ENCODE measurements around the gene PAX2.

The PAX2 gene

DNA sequence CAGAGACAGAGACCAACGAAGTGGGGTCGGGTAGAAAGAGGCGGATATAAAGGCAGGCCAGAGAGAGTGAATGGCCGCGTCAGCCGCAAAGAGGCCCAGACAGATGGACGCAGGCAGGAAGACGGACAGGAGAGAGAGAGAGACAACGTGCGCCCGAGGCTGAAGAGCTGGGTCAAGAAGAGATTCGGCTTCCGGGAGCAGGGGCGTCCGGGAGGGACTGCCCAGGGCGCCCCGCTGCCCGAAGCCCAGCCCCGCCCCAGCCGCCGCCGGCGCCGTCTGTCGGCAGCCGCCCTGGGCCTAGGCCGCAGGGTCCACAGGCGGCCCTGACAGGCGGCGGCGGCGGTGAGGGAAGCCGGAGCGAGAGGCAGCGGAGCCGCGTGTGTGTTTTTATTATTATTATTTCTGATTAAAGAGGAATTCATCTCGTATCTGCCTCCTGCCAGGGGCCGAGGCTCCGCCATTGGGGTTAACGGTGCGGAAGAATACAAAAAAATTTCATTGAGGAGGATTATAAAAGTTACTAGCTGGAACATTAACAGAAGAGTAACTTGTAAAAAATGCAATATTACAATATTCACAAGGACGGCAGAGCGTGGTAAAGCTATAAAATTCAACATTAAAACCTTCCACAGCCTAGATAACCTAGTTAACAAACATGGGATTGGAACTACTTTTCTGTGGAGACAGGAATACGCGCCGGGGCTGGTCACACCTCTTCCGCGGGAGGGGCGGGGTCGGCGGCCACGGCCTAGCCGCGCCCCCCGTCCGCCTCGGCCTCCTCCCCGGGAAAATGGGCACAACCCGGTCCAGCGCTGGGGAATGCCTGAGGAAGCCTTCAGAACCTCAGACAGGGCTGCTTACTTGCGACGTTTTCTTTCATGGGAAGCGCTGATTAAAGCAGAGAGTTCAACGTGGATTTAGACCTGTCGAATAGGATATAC is 29.7 kb upstream of the PAX2 start:
- TF ChIP-seq GABPA (IDR thresholded peaks at IDR 0.05; ENCODE audit: low read depth) (no peak), CTCF (IDR thresholded peaks at IDR 0.05; ENCODE audit: insufficient read depth, low read length) (no peak), POLR2AphosphoS5 (IDR thresholded peaks at IDR 0.05; ENCODE audit: low read depth) (no peak), SPI1 (IDR thresholded peaks at IDR 0.05; ENCODE audit: borderline replicate concordance, low read depth) (no peak), REST (IDR thresholded peaks at IDR 0.05; ENCODE audit: insufficient replicate concordance, low read depth) (no peak)
- Histone ChIP-seq H3K4me3 (replicated peaks; ENCODE audit: insufficient read depth, low read length) (no peak overlapping the region), H3K27ac (replicated peaks) (no peak overlapping the region), H3K27me3 (ENCODE audit: insufficient read depth, poor library complexity, severe bottlenecking) (peaks cover 69% of the 10 kb centered on the region)
- no peak for DNase-seq (ENCODE audit: low read depth in 1 of 2, low spot score in 1 of 2)

DNA sequence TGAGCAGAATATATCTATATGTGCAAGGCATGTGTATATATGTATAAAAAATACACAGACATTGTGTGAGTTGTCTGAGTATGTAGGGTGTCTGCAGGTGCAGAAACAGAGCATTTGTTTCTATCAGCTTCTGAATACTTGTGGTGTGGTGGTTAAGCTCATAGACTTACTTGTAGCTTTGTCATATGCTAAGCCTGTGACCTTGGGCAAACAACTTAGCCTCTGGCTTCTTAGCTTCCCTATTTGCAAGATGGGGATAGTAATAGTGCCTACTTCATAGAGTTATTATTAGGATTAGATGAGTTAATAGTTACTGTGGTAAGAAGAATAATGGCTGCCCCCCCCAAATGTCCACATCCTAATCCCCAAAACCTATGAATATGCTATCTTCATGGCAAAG is 28.2 kb upstream of the PAX2 start:
- H3K27ac ChIP-seq (replicated peaks) = no peak overlapping the region
- H3K4me3 ChIP-seq (replicated peaks; ENCODE audit: insufficient read depth, low read length) = no peak overlapping the region
- TF ChIP-seq REST (IDR thresholded peaks at IDR 0.05; ENCODE audit: insufficient replicate concordance, low read depth) (no peak), POLR2AphosphoS5 (IDR thresholded peaks at IDR 0.05; ENCODE audit: low read depth) (no peak), CTCF (IDR thresholded peaks at IDR 0.05; ENCODE audit: insufficient read depth, low read length) (no peak), SPI1 (IDR thresholded peaks at IDR 0.05; ENCODE audit: borderline replicate concordance, low read depth) (no peak), GABPA (IDR thresholded peaks at IDR 0.05; ENCODE audit: low read depth) (no peak)
- DNase-seq (ENCODE audit: low read depth in 1 of 2, low spot score in 1 of 2) = no peak
- H3K27me3 ChIP-seq (ENCODE audit: insufficient read depth, poor library complexity, severe bottlenecking) = peaks cover 67% of the 10 kb centered on the region

DNA sequence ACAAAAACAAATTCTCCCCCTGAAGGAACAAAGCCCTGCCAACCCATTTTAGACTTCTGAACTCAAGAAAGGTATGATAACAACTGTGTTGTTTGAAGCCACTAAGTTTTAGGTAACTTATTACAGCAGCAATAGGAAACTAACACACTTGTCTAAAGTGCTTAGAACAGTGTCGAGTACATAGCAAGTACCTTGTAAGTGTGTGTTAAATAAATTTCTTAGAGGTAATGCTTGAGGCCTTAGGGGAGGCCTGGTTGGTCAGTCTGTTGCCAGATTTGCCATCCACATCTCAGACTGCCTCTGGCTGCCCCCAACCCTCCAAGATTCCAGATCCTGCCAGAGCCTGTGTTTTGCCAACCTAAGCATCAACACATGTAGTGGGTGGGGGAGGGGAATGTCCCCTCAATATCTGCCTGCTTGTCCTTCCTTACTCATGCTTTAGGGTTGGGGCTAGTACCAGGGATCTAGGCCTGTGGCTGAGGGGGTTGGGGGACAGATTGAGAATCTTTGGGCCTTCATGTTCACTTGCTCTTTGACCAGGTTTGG is 27.1 kb upstream of the PAX2 start:
- no peak for DNase-seq (ENCODE audit: low read depth in 1 of 2, low spot score in 1 of 2)
- no peak for TF ChIP-seq CTCF (IDR thresholded peaks at IDR 0.05; ENCODE audit: insufficient read depth, low read length)
- TF ChIP-seq SPI1 (IDR thresholded peaks at IDR 0.05; ENCODE audit: borderline replicate concordance, low read depth) = no peak
- TF ChIP-seq POLR2AphosphoS5 (IDR thresholded peaks at IDR 0.05; ENCODE audit: low read depth) = no peak
- no peak for TF ChIP-seq GABPA (IDR thresholded peaks at IDR 0.05; ENCODE audit: low read depth)
- no peak for TF ChIP-seq REST (IDR thresholded peaks at IDR 0.05; ENCODE audit: insufficient replicate concordance, low read depth)
- Histone ChIP-seq H3K4me3 (replicated peaks; ENCODE audit: insufficient read depth, low read length) (no peak overlapping the region), H3K27ac (replicated peaks) (no peak overlapping the region), H3K27me3 (ENCODE audit: insufficient read depth, poor library complexity, severe bottlenecking) (peaks cover 67% of the 10 kb centered on the region)
